ENCODE results near the gene NODAL. TPM values are rescaled to one million over a fixed set of nuclear protein-coding genes. Genes with fewer than 3 reads are reported as not detected.

NODAL gene
- total RNA-seq, 2 donors from 2014 or later = not detected

DNA sequence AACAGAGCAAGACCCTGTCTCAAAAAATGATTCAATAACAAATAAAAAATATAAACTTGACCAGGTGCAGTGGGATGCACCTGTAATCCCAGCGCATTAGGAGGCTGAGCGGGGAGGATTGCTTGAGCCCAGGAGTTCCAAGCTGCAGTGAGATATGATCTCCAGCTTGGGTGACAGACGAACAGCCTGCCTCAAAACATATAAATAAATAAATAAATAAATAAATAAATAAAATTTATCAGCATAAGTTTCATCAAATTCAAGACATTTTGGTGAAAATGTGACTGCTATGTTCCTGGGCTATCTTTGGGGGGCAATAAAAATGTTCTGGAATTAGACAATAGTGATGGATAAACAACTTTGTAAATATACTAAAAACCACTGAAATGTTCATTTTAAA, 42.3 kb downstream of the NODAL start:
- no peak overlapping the region for H3K4me3 ChIP-seq
- H3K27me3 ChIP-seq = no peaks in the 10 kb centered on the region
- no peaks in the 10 kb centered on the region for H3K9me3 ChIP-seq
- no peak overlapping the region for H3K27ac ChIP-seq
- DNase-seq (ENCODE audit: low spot score) = no peak
- H3K36me3 ChIP-seq = no peaks in the 10 kb centered on the region
- TF ChIP-seq, protein P1, sequence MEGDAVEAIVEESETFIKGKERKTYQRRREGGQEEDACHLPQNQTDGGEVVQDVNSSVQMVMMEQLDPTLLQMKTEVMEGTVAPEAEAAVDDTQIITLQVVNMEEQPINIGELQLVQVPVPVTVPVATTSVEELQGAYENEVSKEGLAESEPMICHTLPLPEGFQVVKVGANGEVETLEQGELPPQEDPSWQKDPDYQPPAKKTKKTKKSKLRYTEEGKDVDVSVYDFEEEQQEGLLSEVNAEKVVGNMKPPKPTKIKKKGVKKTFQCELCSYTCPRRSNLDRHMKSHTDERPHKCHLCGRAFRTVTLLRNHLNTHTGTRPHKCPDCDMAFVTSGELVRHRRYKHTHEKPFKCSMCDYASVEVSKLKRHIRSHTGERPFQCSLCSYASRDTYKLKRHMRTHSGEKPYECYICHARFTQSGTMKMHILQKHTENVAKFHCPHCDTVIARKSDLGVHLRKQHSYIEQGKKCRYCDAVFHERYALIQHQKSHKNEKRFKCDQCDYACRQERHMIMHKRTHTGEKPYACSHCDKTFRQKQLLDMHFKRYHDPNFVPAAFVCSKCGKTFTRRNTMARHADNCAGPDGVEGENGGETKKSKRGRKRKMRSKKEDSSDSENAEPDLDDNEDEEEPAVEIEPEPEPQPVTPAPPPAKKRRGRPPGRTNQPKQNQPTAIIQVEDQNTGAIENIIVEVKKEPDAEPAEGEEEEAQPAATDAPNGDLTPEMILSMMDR (IDR thresholded peaks at IDR 0.05) = no peak
- H3K4me1 ChIP-seq = no peaks in the 10 kb centered on the region

DNA sequence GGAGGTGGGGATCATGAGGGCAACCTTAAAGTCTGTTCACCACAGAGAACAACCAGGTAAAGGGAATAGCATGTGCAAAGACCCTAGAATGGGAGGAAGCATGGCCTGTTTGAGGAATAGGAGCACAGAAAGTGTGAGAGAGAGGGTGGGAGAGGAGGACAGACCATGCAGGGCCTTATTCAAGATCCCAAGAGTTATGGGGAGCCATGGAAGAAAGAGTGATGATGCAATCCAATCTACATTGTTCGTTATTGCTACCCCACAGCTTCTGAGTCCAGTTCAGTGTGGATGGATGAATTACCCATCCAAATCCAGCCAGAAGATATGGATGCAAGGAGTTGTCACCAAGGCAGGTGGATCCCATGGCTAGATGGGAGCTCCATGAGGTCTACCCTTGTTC, 45.3 kb downstream of the NODAL start:
- H3K4me3 ChIP-seq = no peak overlapping the region
- no peaks in the 10 kb centered on the region for H3K9me3 ChIP-seq
- H3K36me3 ChIP-seq = no peaks in the 10 kb centered on the region
- no peak overlapping the region for H3K27ac ChIP-seq
- H3K27me3 ChIP-seq = no peaks in the 10 kb centered on the region
- TF ChIP-seq, protein P1 (IDR thresholded peaks at IDR 0.05) = no peak
- H3K4me1 ChIP-seq = peaks cover 0 to 8% of the 10 kb centered on the region in 2 donors
- DNase-seq (ENCODE audit: low spot score) = no peak

DNA sequence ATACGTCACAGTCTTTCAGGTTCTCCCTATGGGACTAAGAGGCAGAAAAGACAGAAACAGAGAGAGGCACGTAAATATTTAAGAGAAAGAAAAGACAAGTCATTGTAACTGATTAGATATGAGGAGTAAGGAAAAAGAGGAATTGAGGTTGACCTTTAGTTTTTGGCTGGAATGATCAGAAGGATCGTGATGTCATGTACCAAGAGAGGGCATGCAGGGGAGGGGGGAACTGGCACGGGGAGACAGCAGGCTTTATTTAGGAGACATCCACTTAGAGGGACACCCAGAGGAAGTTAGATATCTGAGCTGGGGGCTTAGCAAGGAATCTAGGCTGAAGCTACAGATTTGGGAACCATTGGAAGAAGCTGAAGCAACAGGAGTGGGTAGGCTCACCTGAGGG, 49.8 kb downstream of the NODAL start:
- no peak for DNase-seq (ENCODE audit: low spot score)

More for the DNA sequence above, 49.8 kb downstream of the NODAL start:
- Histone ChIP-seq H3K27me3 (no peaks in the 10 kb centered on the region), H3K9me3 (no peaks in the 10 kb centered on the region), H3K27ac (peak overlapping the region in 1 of 2 donors; percentile 17), H3K4me3 (no peak overlapping the region), H3K36me3 (no peaks in the 10 kb centered on the region), H3K4me1 (peaks cover 0 to 8% of the 10 kb centered on the region in 2 donors)
- TF ChIP-seq, protein P1 (IDR thresholded peaks at IDR 0.05) = no peak

Other genes starting within 250 kb of the NODAL start
- 10 to 100 TPM; 48.0 to 69.2 TPM for gene PPA1, start 208.3 kb downstream of the NODAL start, total RNA-seq
- under 1 TPM in 1 of 2 donors, not detected in 1; 0.47 TPM for gene NPFFR1, start 157.7 kb downstream of the NODAL start, total RNA-seq
- 10 to 100 TPM; 18.9 to 65.0 TPM for gene LRRC20, start 59.1 kb downstream of the NODAL start, total RNA-seq
- gene EIF4EBP2, start 37.5 kb downstream of the NODAL start, total RNA-seq = 100 to 1,000 TPM in 1 of 2 donors, 10 to 100 TPM in 1; 90.0 to 116 TPM
- gene PALD1, start 37.1 kb upstream of the NODAL start, total RNA-seq = 1 to 10 TPM; 4.9 to 8.5 TPM
- 1 to 10 TPM; 1.1 to 1.4 TPM for gene PRF1, start 161.1 kb upstream of the NODAL start, total RNA-seq
- gene ADAMTS14, start 230.8 kb upstream of the NODAL start, total RNA-seq = not detected